Activated T-cell treated with anti-CD3 and anti-CD28 coated beads, Interleukin-2, amount 50 U/mL, for 4 hours (primary cell): ENCODE data around the gene COL9A2. TPM values are rescaled to one million over a fixed set of nuclear protein-coding genes. Genes with fewer than 3 reads are reported as not detected.

Experiments
- total RNA-seq, 3 donors: library from RNA; stranded (reverse); gene quantifications; one replicate each; pipeline ENCODE4 v1.2.1, GENCODE V29; 2021

Gene COL9A2
- total RNA-seq, 3 donors from 2014 or later: 0.96 to 2.5 (median 1.2) TPM

Other genes starting within 250 kb of the COL9A2 start
- gene PPT1, start 220.0 kb downstream of the COL9A2 start, total RNA-seq: 100 to 1,000 TPM in 2 of 3 donors, 10 to 100 TPM in 1; 96.8 to 118 (median 109) TPM
- gene RLF, start 155.9 kb downstream of the COL9A2 start, total RNA-seq: 10 to 100 TPM in 2 of 3 donors, 1 to 10 TPM in 1; 9.0 to 12.3 (median 11.0) TPM
- gene TMCO2, start 69.3 kb downstream of the COL9A2 start, total RNA-seq: not detected
- gene ZMPSTE24, start 59.0 kb downstream of the COL9A2 start, total RNA-seq: 10 to 100 TPM; 56.4 to 59.6 (median 59.5) TPM
- gene SMAP2, start 56.4 kb upstream of the COL9A2 start, total RNA-seq: 100 to 1,000 TPM; 128 to 153 (median 142) TPM
- gene ZFP69B, start 133.2 kb upstream of the COL9A2 start, total RNA-seq: 10 to 100 TPM in 1 of 3 donors, 1 to 10 TPM in 2; 8.0 to 10.1 (median 9.6) TPM
- gene ZFP69, start 160.0 kb upstream of the COL9A2 start, total RNA-seq: 1 to 10 TPM; 2.6 to 3.7 (median 2.7) TPM
- gene EXO5, start 191.5 kb upstream of the COL9A2 start, total RNA-seq: 10 to 100 TPM; 10.1 to 12.8 (median 11.6) TPM
- 1 to 10 TPM; 3.0 to 4.2 (median 4.0) TPM for gene ZNF684, start 214.4 kb upstream of the COL9A2 start, total RNA-seq